GM12892 (cell line): ENCODE results near the gene ARMH1.

ENCODE experiments used
- POLR2A ChIP-seq: IDR thresholded peaks from 2 replicates; pipeline ENCODE4 v1.6.1; 2011; ENCODE audit warnings: low read depth, low read length, control low read depth
- POLR2AphosphoS5 ChIP-seq: IDR thresholded peaks from 2 replicates; pipeline ENCODE4 v1.6.1; 2011; ENCODE audit warnings: low read depth, low read length, control low read depth
- TAF1 ChIP-seq: IDR thresholded peaks from 2 replicates; pipeline ENCODE4 v1.6.1; 2011; ENCODE audit warnings: low read depth, mild to moderate bottlenecking, control low read depth, low read length, borderline replicate concordance

GRCh38 chr1:44714532-44714931 lies 40.0 kb downstream of the ARMH1 start:
- TF ChIP-seq POLR2A (no peak), TAF1 (no peak), POLR2AphosphoS5 (no peak)
